ENCODE measurements around the gene EXOSC3. TPM values are rescaled to one million over a fixed set of nuclear protein-coding genes. Genes with fewer than 3 reads are reported as not detected.
"Not testable (repeated sequence)": the region's sequence is repeated elsewhere in the genome, so short reads cannot be mapped to it uniquely, and the experiment has no call there.

The EXOSC3 gene
- total and polyA plus RNA-seq, 2 experiments from 2014 or later: 48.0 to 51.6 TPM

DNA sequence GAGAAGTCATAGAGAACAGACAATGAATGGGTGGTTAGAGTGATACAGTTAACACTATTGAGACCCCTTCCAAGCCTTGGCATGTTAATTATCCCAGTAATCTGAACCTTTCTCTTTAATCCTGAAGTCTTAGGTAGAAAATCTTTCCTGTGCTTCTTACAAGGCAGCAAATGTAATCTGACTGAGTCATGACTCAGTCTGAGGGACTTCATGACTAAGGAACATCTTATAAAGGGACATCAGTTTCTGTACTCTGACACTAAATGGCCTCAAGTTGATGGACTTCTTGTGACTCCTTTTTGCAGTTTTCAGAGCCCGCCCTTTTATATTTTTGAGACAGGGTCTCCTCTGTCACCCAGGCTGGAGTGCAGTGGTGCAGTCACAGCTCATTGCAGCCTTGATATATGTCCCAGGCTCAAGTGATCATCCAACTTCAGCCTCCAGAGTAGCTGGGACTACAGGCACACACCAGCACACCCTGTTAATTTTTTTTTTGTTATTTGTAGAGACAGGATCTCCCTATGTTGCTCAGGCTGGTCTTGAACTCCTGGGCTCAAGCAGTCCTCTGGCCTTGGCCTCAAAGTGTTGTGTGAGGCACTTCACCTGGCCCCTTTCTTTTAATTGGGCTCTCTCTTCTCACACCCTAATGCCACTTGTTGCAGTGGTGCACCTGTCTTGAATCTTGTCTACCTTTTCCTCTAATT lies 9.5 kb downstream of the EXOSC3 start:
- TF ChIP-seq, protein P1, sequence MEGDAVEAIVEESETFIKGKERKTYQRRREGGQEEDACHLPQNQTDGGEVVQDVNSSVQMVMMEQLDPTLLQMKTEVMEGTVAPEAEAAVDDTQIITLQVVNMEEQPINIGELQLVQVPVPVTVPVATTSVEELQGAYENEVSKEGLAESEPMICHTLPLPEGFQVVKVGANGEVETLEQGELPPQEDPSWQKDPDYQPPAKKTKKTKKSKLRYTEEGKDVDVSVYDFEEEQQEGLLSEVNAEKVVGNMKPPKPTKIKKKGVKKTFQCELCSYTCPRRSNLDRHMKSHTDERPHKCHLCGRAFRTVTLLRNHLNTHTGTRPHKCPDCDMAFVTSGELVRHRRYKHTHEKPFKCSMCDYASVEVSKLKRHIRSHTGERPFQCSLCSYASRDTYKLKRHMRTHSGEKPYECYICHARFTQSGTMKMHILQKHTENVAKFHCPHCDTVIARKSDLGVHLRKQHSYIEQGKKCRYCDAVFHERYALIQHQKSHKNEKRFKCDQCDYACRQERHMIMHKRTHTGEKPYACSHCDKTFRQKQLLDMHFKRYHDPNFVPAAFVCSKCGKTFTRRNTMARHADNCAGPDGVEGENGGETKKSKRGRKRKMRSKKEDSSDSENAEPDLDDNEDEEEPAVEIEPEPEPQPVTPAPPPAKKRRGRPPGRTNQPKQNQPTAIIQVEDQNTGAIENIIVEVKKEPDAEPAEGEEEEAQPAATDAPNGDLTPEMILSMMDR (IDR thresholded peaks at IDR 0.05; ENCODE audit: low read depth, low read length): no peak
- DNase-seq (ENCODE audit: low read depth in 1 of 2, low spot score in 1 of 2): no peak
- peaks cover 26% of the 10 kb centered on the region for H3K36me3 ChIP-seq
- no peaks in the 10 kb centered on the region for H3K9me3 ChIP-seq (ENCODE audit: low read depth)
- H3K27ac ChIP-seq: no peak overlapping the region
- no peak overlapping the region for H3K4me3 ChIP-seq
- H3K4me1 ChIP-seq (ENCODE audit: low read depth): no peaks in the 10 kb centered on the region
- H3K27me3 ChIP-seq: no peaks in the 10 kb centered on the region

DNA sequence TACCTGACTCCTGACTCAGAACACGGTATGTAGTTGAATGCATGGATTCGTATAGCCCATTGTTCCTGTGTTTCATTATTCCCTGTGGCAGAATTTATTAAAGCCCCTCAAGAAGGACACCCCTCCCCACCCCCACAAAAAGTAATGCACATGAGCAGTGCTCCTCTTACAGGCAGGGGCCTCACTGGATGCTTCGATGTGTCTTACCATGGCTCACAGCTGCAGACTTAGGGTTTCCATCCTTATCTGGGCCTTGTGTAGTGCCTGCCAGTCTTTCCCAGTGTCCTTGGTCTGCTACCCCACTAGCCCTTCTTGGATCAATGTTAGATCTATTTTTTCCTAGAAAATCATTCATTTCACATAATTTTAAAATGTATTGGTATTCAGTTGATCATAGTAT lies 14.9 kb downstream of the EXOSC3 start:
- TF ChIP-seq, protein P1 (IDR thresholded peaks at IDR 0.05; ENCODE audit: low read depth, low read length): no peak
- Histone ChIP-seq H3K27ac (no peak overlapping the region), H3K9me3 (ENCODE audit: low read depth) (no peaks in the 10 kb centered on the region), H3K4me3 (no peak overlapping the region), H3K27me3 (no peaks in the 10 kb centered on the region), H3K36me3 (peaks cover 4% of the 10 kb centered on the region), H3K4me1 (ENCODE audit: low read depth) (no peaks in the 10 kb centered on the region)
- DNase-seq (ENCODE audit: low read depth in 1 of 2, low spot score in 1 of 2): no peak

GRCh38 chr9:37769306-37769705 lies 15.6 kb downstream of the EXOSC3 start:
- no peak for DNase-seq (ENCODE audit: low read depth in 1 of 2, low spot score in 1 of 2)
- Histone ChIP-seq H3K36me3 (peaks cover 4% of the 10 kb centered on the region), H3K27ac (no peak overlapping the region), H3K4me1 (ENCODE audit: low read depth) (no peaks in the 10 kb centered on the region), H3K27me3 (no peaks in the 10 kb centered on the region), H3K4me3 (no peak overlapping the region), H3K9me3 (ENCODE audit: low read depth) (no peaks in the 10 kb centered on the region)
- TF ChIP-seq, protein P1 (IDR thresholded peaks at IDR 0.05; ENCODE audit: low read depth, low read length): no peak

- H3K27ac ChIP-seq; H3K4me3 ChIP-seq; H3K27me3 ChIP-seq; H3K9me3 ChIP-seq (ENCODE audit: low read depth); DNase-seq (ENCODE audit: low read depth in 1 of 2, low spot score in 1 of 2); H3K4me1 ChIP-seq (ENCODE audit: low read depth); H3K36me3 ChIP-seq: not testable (repeated sequence)
Observed at GRCh38 chr9:37765263-37765662, 19.6 kb downstream of the EXOSC3 start.

- H3K36me3 ChIP-seq: peaks cover 2% of the 10 kb centered on the region
Observed at GRCh38 chr9:37761511-37761910, 23.4 kb downstream of the EXOSC3 start.

More at GRCh38 chr9:37761511-37761910, 23.4 kb downstream of the EXOSC3 start:
- Histone ChIP-seq H3K9me3 (ENCODE audit: low read depth) (no peaks in the 10 kb centered on the region), H3K27ac (no peak overlapping the region), H3K4me1 (ENCODE audit: low read depth) (no peaks in the 10 kb centered on the region), H3K4me3 (no peak overlapping the region), H3K27me3 (no peaks in the 10 kb centered on the region)
- DNase-seq (ENCODE audit: low read depth in 1 of 2, low spot score in 1 of 2): peak in 1 of 2 donors; percentile 21
- TF ChIP-seq, protein P1 (IDR thresholded peaks at IDR 0.05; ENCODE audit: low read depth, low read length): no peak

All from cardiac muscle cell (in vitro differentiated cells and primary cell).